ENCODE results near the gene MYO18B. TPM values are rescaled to one million over a fixed set of nuclear protein-coding genes. Genes with fewer than 3 reads are reported as not detected.
A peak's percentile ranks its signal among the peaks of the same experiment; 100 is the strongest.

MYO18B gene, protein sequence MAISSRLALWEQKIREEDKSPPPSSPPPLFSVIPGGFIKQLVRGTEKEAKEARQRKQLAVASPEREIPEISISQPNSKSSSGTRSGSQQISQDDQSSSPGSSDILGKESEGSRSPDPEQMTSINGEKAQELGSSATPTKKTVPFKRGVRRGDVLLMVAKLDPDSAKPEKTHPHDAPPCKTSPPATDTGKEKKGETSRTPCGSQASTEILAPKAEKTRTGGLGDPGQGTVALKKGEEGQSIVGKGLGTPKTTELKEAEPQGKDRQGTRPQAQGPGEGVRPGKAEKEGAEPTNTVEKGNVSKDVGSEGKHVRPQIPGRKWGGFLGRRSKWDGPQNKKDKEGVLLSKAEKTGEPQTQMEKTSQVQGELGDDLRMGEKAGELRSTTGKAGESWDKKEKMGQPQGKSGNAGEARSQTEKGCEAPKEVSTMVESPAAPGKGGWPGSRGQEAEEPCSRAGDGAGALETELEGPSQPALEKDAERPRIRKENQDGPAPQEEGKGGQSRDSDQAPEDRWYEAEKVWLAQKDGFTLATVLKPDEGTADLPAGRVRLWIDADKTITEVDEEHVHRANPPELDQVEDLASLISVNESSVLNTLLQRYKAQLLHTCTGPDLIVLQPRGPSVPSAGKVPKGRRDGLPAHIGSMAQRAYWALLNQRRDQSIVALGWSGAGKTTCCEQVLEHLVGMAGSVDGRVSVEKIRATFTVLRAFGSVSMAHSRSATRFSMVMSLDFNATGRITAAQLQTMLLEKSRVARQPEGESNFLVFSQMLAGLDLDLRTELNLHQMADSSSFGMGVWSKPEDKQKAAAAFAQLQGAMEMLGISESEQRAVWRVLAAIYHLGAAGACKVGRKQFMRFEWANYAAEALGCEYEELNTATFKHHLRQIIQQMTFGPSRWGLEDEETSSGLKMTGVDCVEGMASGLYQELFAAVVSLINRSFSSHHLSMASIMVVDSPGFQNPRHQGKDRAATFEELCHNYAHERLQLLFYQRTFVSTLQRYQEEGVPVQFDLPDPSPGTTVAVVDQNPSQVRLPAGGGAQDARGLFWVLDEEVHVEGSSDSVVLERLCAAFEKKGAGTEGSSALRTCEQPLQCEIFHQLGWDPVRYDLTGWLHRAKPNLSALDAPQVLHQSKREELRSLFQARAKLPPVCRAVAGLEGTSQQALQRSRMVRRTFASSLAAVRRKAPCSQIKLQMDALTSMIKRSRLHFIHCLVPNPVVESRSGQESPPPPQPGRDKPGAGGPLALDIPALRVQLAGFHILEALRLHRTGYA (N-terminal part only)
- under 1 TPM; 0.05 to 0.47 (median 0.10) TPM for total RNA-seq
- polyA plus RNA-seq, result under 1 TPM; 0.15 to 0.23 TPM

GRCh38 chr22:25741692-25742626 is at the start of gene MYO18B:
TSS of gene MYO18B (plus strand) at chr22:25742188. CDS start at chr22:25761093, 18,905 bp downstream.
- DNase-seq, result peak in 1 of 6 donors; percentile 27
- intact Hi-C loops (cut with DNase I), result no loop called here
- no peaks in the 10 kb centered on the region for H3K9me3 ChIP-seq
- no peak within 1 kb of the TSS for H3K27ac ChIP-seq
- 71 to 80% methylated on average over 36 of the region's 36 CpGs for WGBS, 2 donors
- H3K27me3 ChIP-seq, result no peaks in the 10 kb centered on the region
- H3K4me3 ChIP-seq, result no peak within 1 kb of the TSS
- no peak for ATAC-seq
- FAIRE-seq, result no peak
- no peaks in the 10 kb centered on the region for H3K4me1 ChIP-seq
- H3K36me3 ChIP-seq, result no peaks in the 10 kb centered on the region
- TF ChIP-seq, protein P1, sequence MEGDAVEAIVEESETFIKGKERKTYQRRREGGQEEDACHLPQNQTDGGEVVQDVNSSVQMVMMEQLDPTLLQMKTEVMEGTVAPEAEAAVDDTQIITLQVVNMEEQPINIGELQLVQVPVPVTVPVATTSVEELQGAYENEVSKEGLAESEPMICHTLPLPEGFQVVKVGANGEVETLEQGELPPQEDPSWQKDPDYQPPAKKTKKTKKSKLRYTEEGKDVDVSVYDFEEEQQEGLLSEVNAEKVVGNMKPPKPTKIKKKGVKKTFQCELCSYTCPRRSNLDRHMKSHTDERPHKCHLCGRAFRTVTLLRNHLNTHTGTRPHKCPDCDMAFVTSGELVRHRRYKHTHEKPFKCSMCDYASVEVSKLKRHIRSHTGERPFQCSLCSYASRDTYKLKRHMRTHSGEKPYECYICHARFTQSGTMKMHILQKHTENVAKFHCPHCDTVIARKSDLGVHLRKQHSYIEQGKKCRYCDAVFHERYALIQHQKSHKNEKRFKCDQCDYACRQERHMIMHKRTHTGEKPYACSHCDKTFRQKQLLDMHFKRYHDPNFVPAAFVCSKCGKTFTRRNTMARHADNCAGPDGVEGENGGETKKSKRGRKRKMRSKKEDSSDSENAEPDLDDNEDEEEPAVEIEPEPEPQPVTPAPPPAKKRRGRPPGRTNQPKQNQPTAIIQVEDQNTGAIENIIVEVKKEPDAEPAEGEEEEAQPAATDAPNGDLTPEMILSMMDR (IDR thresholded peaks at IDR 0.05), result no peak

DNA sequence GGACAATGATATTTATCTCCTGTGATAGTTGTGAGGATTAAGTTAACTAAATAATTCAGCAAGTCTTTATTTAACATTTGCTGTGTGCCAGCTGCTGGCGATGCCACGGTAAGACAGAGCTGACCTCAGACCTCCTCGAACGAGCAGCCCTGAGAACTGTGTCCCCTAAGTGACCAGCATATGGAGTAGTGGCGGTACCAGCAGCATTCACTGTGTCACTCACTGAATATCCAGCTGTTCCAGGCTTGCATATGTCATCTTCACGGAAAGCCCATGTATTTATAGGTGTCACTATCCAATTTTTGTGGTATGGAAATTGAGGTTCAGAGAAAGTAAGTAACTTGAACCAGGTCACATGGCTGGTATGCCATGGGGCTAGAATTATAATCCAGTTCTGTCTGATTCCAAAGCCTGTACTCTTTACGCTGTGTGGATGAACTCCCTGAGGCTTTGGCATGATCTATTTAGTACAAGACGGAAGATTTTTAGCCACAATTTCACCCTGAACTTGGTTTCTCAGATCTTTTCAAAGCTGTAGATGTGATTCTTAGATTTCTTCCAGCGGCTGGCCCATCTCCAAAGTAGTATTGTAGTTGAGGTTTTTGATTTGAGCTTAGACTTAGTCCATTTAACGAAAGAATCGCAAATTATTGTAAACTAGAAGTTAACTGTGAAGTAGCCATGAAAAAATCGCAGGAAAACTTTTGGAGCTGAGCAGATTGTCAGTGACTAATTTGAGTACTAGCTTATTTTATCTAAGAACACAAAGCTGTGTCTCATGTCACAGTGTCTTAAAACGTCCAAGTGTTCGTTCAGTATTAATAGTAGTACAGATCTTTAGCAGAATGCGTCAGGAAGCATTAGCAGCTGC is 49.4 kb upstream of the MYO18B start:
- FAIRE-seq, result no peak
- no peaks in the 10 kb centered on the region for H3K4me1 ChIP-seq
- ATAC-seq, result no peak
- H3K9me3 ChIP-seq, result no peaks in the 10 kb centered on the region
- no peak for DNase-seq
- H3K27me3 ChIP-seq, result no peaks in the 10 kb centered on the region
- no peak overlapping the region for H3K4me3 ChIP-seq
- intact Hi-C loops (cut with DNase I), result no loop called here
- TF ChIP-seq, protein P1 (IDR thresholded peaks at IDR 0.05), result no peak
- H3K27ac ChIP-seq, result no peak overlapping the region
- H3K36me3 ChIP-seq, result peaks cover 0 to 1% (median 0%) of the 10 kb centered on the region in 3 donors
- 78 to 84% methylated on average over 15 of the region's 15 CpGs for WGBS, 2 donors

GRCh38 chr22:25693268-25693565 is 48.8 kb upstream of the MYO18B start:
- 85 to 93% methylated on average over 4 of the region's 4 CpGs for WGBS, 2 donors
- FAIRE-seq, result no peak
- intact Hi-C loops (cut with DNase I), result no loop called here

More at GRCh38 chr22:25693268-25693565, 48.8 kb upstream of the MYO18B start:
- no peak for ATAC-seq
- DNase-seq, result no peak
- no peak overlapping the region for H3K27ac ChIP-seq
- H3K4me3 ChIP-seq, result no peak overlapping the region
- H3K4me1 ChIP-seq, result no peaks in the 10 kb centered on the region
- TF ChIP-seq, protein P1 (IDR thresholded peaks at IDR 0.05), result no peak
- no peaks in the 10 kb centered on the region for H3K36me3 ChIP-seq
- H3K9me3 ChIP-seq, result no peaks in the 10 kb centered on the region
- H3K27me3 ChIP-seq, result no peaks in the 10 kb centered on the region
